ENCODE results near the gene SPTBN5.
A peak's percentile ranks its signal among the peaks of the same experiment; 100 is the strongest.

Gene SPTBN5

DNA sequence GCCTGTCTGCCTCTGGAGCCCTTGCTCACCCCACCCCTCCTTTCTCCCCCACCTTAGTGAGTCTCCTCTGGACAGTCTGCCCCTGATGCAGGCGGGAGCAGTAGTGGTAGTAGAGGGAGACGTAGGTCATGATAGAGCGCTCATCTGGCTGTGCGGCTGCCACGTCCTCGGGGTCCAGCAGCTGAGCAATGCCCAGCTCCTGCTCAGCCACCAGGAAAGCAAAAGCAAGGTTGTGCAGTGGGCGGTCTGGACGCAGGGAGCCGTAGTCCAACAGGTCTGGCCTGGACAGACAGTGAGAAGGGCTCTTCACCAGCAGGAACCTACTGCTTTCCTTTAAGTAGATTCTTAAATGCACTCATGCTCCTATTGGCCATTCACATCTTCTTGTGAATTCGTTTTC lies 6.7 kb downstream of the SPTBN5 start:
- Histone ChIP-seq H3K27me3 (ENCODE audit: control insufficient read depth, insufficient read depth, low read length) (peaks cover 11% of the 10 kb centered on the region), H3K9me3 (ENCODE audit: control insufficient read depth, insufficient read depth, low read length) (no peaks in the 10 kb centered on the region), H3K9ac (ENCODE audit: low read depth, low read length) (no peak overlapping the region), H3K36me3 (ENCODE audit: control insufficient read depth, insufficient read depth, low read length) (no peaks in the 10 kb centered on the region), H3K4me3 (ENCODE audit: low read depth, low read length) (no peak overlapping the region), H3K4me1 (ENCODE audit: control insufficient read depth, insufficient read depth, low read length) (no peaks in the 10 kb centered on the region)

DNA sequence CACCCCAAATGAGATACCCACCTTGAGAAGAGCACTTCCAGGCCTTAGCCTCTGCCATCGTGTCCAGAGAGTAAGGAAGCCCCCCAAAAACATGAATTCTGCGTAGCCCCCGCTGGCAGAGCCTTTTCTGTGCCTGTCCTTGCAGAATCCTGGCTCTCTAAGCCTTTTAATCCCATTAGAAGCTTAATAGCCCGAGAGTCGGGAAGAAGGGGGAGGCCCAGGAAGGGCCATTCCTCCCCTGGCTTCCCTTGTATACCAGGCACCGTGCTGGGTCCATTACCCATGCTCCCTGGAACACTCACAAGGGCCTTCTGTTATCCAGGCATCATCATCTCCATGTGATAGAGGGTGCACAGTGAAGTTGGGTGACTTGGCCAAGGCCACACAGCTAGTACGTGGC lies 7.1 kb downstream of the SPTBN5 start:
- Histone ChIP-seq H3K4me3 (ENCODE audit: low read depth, low read length) (no peak overlapping the region), H3K4me1 (ENCODE audit: control insufficient read depth, insufficient read depth, low read length) (no peaks in the 10 kb centered on the region), H3K36me3 (ENCODE audit: control insufficient read depth, insufficient read depth, low read length) (no peaks in the 10 kb centered on the region), H3K27me3 (ENCODE audit: control insufficient read depth, insufficient read depth, low read length) (peaks cover 13% of the 10 kb centered on the region), H3K9ac (ENCODE audit: low read depth, low read length) (no peak overlapping the region), H3K9me3 (ENCODE audit: control insufficient read depth, insufficient read depth, low read length) (no peaks in the 10 kb centered on the region)

DNA sequence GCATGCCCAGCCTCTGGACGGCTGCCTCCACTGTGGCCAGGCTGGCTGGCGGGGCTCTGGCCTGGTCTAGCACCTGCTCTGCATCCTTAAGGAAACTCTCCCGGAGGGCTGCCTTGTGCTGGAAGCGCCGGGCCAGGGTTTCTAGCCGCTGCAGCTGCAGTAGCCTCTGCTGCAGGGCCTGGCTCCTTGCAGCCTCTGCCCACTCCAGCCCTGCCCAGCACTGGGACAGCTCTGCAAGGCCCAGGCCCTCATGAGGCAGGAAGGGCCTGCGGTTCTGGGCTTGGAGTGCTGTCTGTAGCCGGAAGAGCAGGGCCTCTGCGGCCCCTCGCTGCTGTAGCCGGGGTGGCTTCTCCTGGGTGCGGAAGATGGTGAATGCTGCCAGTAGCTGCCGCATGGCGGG lies 8.0 kb downstream of the SPTBN5 start:
- no peak overlapping the region for H3K4me3 ChIP-seq (ENCODE audit: low read depth, low read length)
- no peaks in the 10 kb centered on the region for H3K4me1 ChIP-seq (ENCODE audit: control insufficient read depth, insufficient read depth, low read length)
- no peaks in the 10 kb centered on the region for H3K9me3 ChIP-seq (ENCODE audit: control insufficient read depth, insufficient read depth, low read length)
- no peak overlapping the region for H3K9ac ChIP-seq (ENCODE audit: low read depth, low read length)
- peaks cover 22% of the 10 kb centered on the region for H3K27me3 ChIP-seq (ENCODE audit: control insufficient read depth, insufficient read depth, low read length)
- no peaks in the 10 kb centered on the region for H3K36me3 ChIP-seq (ENCODE audit: control insufficient read depth, insufficient read depth, low read length)

DNA sequence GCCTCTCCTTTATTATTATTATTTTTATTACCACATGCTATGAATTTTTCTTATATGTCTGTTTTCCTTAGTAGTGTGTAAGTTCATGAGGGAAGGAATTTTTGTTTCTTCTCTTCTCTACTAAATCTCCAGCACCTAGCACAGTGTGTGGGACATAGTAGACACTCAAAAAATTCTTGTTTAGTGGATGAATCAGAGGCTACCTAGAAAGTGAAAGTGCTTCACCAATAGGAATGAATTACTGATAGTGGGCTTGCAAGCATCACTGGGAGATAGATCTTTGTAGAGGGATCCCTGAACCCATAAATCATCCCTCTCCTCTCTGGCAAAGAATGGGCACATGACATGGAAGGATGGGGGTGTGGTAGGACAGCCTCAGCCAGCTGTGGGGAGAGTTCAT lies 8.5 kb downstream of the SPTBN5 start:
- H3K9ac ChIP-seq (ENCODE audit: low read depth, low read length): no peak overlapping the region
- H3K4me1 ChIP-seq (ENCODE audit: control insufficient read depth, insufficient read depth, low read length): no peaks in the 10 kb centered on the region
- no peaks in the 10 kb centered on the region for H3K9me3 ChIP-seq (ENCODE audit: control insufficient read depth, insufficient read depth, low read length)
- H3K36me3 ChIP-seq (ENCODE audit: control insufficient read depth, insufficient read depth, low read length): no peaks in the 10 kb centered on the region
- H3K27me3 ChIP-seq (ENCODE audit: control insufficient read depth, insufficient read depth, low read length): peaks cover 26% of the 10 kb centered on the region
- no peak overlapping the region for H3K4me3 ChIP-seq (ENCODE audit: low read depth, low read length)

DNA sequence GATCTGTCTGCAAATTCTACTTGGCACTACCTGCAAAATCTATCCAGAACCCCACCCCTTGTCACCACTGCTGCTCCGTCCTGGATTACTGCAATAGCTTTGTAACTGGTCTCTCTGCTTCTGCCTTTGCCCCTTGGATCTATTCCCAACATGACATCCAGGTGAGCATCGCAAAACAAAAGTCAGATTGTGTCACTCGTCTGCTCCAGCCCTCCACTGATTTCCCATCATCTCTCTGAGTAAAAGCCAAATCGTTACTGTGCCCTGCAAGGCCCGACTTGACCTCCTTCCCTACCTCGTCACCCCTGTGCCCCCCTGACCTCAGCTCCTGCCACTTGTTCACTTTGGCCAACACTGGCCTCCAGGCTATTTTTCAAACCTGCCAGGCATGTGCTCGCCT lies 9.4 kb downstream of the SPTBN5 start:
- Histone ChIP-seq H3K9me3 (ENCODE audit: control insufficient read depth, insufficient read depth, low read length) (no peaks in the 10 kb centered on the region), H3K36me3 (ENCODE audit: control insufficient read depth, insufficient read depth, low read length) (no peaks in the 10 kb centered on the region), H3K4me1 (ENCODE audit: control insufficient read depth, insufficient read depth, low read length) (no peaks in the 10 kb centered on the region), H3K9ac (ENCODE audit: low read depth, low read length) (no peak overlapping the region), H3K27me3 (ENCODE audit: control insufficient read depth, insufficient read depth, low read length) (peaks cover 28% of the 10 kb centered on the region), H3K4me3 (ENCODE audit: low read depth, low read length) (no peak overlapping the region)

DNA sequence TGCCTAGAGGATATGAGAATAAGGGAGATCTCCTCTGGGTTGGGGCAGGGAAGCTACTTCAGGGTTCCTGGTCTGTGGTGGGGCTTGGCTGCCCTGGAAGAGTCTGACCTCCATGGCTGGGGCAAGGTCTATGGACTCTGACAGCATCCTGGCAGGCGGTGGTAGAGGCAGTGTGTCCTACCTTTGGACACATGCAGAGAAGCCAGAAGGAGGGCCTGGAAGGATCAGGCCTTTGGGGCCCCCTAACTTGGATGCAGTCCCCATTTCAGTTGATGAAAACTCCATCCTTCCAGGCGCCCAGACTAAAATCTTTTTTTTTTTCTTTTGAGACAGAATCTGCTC lies 10.4 kb downstream of the SPTBN5 start:
- peaks cover 28% of the 10 kb centered on the region for H3K27me3 ChIP-seq (ENCODE audit: control insufficient read depth, insufficient read depth, low read length)
- H3K4me1 ChIP-seq (ENCODE audit: control insufficient read depth, insufficient read depth, low read length): no peaks in the 10 kb centered on the region
- H3K36me3 ChIP-seq (ENCODE audit: control insufficient read depth, insufficient read depth, low read length): no peaks in the 10 kb centered on the region
- no peak overlapping the region for H3K4me3 ChIP-seq (ENCODE audit: low read depth, low read length)
- H3K9me3 ChIP-seq (ENCODE audit: control insufficient read depth, insufficient read depth, low read length): no peaks in the 10 kb centered on the region
- no peak overlapping the region for H3K9ac ChIP-seq (ENCODE audit: low read depth, low read length)

DNA sequence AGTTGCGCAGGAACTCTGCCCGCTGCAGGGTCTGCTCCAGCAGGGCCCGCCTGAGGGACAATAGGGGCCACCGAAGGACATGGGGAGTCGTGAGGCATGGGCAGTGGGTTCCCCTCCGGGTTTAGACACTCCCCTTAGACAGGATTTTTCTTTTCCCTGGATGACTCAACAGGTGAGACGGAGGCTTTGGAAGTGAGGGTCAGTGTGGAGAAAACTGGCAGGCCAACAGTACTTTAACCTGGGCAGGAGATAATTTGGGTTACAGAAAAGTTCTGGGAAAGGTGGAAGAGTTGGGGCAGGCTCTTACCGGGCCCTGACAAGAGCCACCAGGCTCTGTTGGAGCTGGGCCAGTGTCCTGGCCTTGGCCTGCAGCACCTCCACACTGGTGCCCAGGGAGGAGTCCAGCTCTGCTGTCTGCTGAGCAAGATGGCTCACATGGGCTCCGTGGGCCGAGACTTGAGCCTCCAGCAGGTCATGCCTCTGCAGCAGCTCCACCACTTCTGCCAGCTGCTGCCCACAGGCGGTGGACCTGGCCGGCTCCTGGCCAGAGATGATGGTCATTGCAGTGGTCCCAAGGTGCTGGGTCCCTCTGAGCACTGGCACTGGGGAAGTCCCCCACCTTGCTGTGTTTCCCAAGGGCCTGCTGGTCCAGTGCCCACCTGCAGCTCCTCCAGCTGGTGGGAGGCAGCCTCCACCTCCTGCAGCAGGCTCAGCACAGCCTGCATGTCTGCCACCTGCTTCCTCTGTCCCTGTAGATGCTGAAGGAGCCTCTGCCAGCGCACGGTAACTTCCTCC lies 11.0 kb downstream of the SPTBN5 start:
- Histone ChIP-seq H3K4me1 (ENCODE audit: control insufficient read depth, insufficient read depth, low read length) (no peaks in the 10 kb centered on the region), H3K9me3 (ENCODE audit: control insufficient read depth, insufficient read depth, low read length) (no peaks in the 10 kb centered on the region), H3K27me3 (ENCODE audit: control insufficient read depth, insufficient read depth, low read length) (peaks cover 28% of the 10 kb centered on the region), H3K36me3 (ENCODE audit: control insufficient read depth, insufficient read depth, low read length) (no peaks in the 10 kb centered on the region), H3K4me3 (ENCODE audit: low read depth, low read length) (peak overlapping the region; percentile 37), H3K9ac (ENCODE audit: low read depth, low read length) (no peak overlapping the region)

DNA sequence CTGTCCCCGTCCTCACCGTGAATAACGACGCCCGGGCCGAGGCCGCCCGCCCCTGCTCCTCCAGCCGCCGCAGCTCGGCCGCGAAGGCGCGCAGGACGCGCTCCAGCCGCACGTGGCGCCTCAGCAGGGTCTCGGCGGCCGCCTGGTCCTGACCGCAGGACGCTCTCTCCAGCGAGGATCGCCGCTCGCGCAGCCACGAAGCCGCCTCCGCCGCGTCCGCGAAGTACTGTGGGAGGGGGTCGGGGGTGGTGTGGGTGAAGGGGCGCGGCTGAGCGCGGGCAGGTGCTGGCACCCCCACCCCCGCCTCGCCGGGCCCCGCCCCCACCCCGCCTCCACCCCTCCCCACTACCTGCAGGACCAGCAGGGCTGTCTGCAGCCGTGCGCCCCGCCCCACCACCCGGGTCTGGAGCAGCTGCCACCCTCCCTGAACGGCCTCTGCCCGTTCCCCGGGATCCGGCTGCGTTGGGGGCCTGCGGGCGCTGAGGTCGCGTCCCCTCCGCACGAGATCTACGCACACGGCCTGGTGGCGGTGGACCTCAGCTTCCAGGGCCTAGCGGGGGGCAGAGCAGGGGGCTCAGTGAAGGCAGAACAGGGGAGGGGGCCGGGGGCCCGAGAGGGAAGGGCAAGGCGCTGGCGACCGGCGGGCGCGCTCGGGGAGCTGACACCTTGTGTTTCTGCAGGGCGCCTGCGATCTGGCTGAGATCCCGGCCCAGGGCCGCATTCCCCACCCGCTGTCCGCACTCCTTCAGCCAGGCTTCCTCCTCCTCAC lies 11.7 kb downstream of the SPTBN5 start:
- Histone ChIP-seq H3K27me3 (ENCODE audit: control insufficient read depth, insufficient read depth, low read length) (peaks cover 28% of the 10 kb centered on the region), H3K4me3 (ENCODE audit: low read depth, low read length) (peak overlapping the region; percentile 37), H3K9me3 (ENCODE audit: control insufficient read depth, insufficient read depth, low read length) (no peaks in the 10 kb centered on the region)

DNA sequence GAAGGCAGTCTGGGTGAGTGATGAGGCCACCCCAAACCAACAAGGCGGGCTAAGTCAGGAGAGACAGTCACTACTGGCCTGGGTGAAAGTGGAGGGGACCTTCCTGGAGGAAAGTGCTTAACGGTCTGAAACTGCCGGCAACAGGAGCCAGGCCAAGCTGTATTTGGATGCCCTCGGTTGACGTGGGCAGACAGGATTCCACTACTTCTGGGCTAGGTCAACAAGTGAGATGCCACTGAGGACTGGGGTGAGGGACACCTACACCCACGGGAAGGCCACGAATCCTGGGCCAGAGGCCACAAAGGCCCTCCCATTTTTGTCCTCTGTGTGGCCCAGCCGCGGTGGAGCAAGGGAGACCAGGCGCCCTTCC lies 12.3 kb downstream of the SPTBN5 start:
- no peaks in the 10 kb centered on the region for H3K4me1 ChIP-seq (ENCODE audit: control insufficient read depth, insufficient read depth, low read length)
- H3K36me3 ChIP-seq (ENCODE audit: control insufficient read depth, insufficient read depth, low read length): no peaks in the 10 kb centered on the region
- no peak overlapping the region for H3K9ac ChIP-seq (ENCODE audit: low read depth, low read length)
- no peak overlapping the region for H3K4me3 ChIP-seq (ENCODE audit: low read depth, low read length)
- peaks cover 28% of the 10 kb centered on the region for H3K27me3 ChIP-seq (ENCODE audit: control insufficient read depth, insufficient read depth, low read length)
- no peaks in the 10 kb centered on the region for H3K9me3 ChIP-seq (ENCODE audit: control insufficient read depth, insufficient read depth, low read length)

More for the DNA sequence above, 11.7 kb downstream of the SPTBN5 start:
- H3K9ac ChIP-seq (ENCODE audit: low read depth, low read length): no peak overlapping the region
- no peaks in the 10 kb centered on the region for H3K36me3 ChIP-seq (ENCODE audit: control insufficient read depth, insufficient read depth, low read length)
- no peaks in the 10 kb centered on the region for H3K4me1 ChIP-seq (ENCODE audit: control insufficient read depth, insufficient read depth, low read length)

DNA sequence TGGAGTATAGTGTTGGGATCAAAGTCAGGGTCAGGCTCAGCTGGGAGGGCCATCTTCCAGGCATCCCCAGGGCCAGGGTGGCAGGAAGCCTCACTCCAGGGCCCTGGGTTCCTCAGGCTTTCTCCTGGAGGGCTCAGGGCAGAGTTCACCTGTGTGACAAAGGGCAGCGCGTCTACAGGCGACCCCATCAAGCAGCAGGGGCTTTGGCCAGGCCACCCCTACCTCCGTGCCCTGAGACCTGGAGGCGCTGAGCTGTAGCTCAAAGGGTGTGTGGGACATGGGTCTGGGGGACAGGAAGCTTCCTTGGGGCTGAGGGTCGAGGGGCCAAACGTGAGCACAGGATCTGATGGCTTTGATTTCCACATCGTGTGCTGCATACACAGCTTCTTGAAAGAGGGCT lies 12.8 kb downstream of the SPTBN5 start:
- Histone ChIP-seq H3K4me3 (ENCODE audit: low read depth, low read length) (no peak overlapping the region), H3K4me1 (ENCODE audit: control insufficient read depth, insufficient read depth, low read length) (no peaks in the 10 kb centered on the region), H3K36me3 (ENCODE audit: control insufficient read depth, insufficient read depth, low read length) (no peaks in the 10 kb centered on the region), H3K27me3 (ENCODE audit: control insufficient read depth, insufficient read depth, low read length) (peaks cover 28% of the 10 kb centered on the region), H3K9ac (ENCODE audit: low read depth, low read length) (no peak overlapping the region), H3K9me3 (ENCODE audit: control insufficient read depth, insufficient read depth, low read length) (no peaks in the 10 kb centered on the region)

DNA sequence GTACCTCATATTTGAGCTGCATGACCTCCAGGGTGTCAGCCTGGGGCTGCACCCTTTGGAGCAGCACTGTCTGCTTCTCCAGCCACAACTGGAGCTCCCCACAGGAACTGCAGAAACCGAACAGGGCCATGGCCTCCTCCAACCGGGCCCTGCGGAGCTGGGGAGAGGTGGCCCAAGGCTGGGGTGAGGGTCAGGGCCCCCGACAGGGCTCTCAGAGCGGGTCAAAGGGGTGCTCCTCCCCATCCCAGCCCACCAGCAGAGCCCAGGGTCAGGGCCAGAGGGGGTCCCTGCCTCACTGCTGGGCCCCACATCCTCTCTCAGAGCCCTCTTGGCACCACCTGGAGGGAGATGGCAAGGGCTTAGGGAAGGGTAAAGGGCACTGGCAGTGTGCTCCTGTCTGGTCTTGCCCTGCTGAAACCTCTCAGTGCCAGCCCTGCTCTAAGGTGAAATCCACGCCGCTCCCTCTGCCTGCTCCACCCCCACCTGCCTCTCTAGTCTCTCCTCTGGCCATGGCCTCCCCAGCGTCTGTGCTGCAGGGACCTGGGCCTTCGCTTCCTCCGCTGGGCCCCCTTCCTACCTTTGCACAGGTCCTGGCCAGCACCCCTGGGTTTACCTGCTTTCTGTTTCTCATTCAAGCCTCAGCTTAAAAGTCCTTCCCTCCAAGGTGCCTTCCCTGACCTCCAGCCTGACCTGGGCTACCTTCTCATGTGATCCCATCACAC lies 13.5 kb downstream of the SPTBN5 start:
- Histone ChIP-seq H3K9me3 (ENCODE audit: control insufficient read depth, insufficient read depth, low read length) (no peaks in the 10 kb centered on the region), H3K4me3 (ENCODE audit: low read depth, low read length) (no peak overlapping the region), H3K9ac (ENCODE audit: low read depth, low read length) (no peak overlapping the region), H3K36me3 (ENCODE audit: control insufficient read depth, insufficient read depth, low read length) (no peaks in the 10 kb centered on the region), H3K4me1 (ENCODE audit: control insufficient read depth, insufficient read depth, low read length) (no peaks in the 10 kb centered on the region), H3K27me3 (ENCODE audit: control insufficient read depth, insufficient read depth, low read length) (peaks cover 28% of the 10 kb centered on the region)
